ENCODE data around the gene SLA2. TPM values are rescaled to one million over a fixed set of nuclear protein-coding genes. Genes with fewer than 3 reads are reported as not detected.

Gene SLA2
- polyA plus RNA-seq, 1 donor from 2014 or later, result 0.33 TPM

DNA sequence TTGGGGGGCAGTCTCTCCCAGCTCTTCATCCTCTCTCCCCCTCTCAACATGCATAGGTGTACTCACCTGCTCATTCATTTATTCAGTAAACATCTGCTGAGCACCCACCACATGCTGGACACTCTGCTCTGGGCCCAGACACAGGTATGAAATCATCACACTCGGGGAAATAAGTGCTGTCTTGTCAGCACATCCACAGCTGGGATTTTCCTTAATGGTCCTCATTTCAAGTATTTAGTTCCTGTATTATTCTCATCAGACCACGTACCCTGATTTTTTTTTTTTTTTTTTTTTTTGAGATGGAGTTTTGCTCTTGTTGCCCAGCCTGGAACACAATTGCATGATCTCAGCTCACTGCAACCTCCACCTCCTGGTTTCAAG is 21.1 kb downstream of the SLA2 start:
- Histone ChIP-seq H3F3A (ENCODE audit: insufficient read depth, low read length, poor library complexity, severe bottlenecking) (no peaks in the 10 kb centered on the region), H2AFZ (ENCODE audit: low read depth, low read length) (no peak overlapping the region), H3K9me2 (ENCODE audit: insufficient read depth, low read length) (no peaks in the 10 kb centered on the region), H3K9ac (ENCODE audit: low read length) (no peak overlapping the region), H3K4me2 (ENCODE audit: low read length) (no peak overlapping the region), H4K20me1 (ENCODE audit: insufficient read depth) (no peaks in the 10 kb centered on the region), H3K36me3 (ENCODE audit: insufficient read depth, low read length) (no peaks in the 10 kb centered on the region), H3K9me3 (ENCODE audit: low read length) (no peaks in the 10 kb centered on the region), H3K27ac (ENCODE audit: low read length) (no peak overlapping the region), H3K79me2 (replicated peaks; ENCODE audit: insufficient read depth, low read length) (no peaks in the 10 kb centered on the region), H3K4me3 (ENCODE audit: low read length) (no peak overlapping the region), H3K27me3 (ENCODE audit: insufficient read depth, low read depth, low read length) (no peaks in the 10 kb centered on the region)
- no peak for TF ChIP-seq RAD21 (conservative IDR thresholded peaks at IDR 0.05)
- TF ChIP-seq, protein P1, sequence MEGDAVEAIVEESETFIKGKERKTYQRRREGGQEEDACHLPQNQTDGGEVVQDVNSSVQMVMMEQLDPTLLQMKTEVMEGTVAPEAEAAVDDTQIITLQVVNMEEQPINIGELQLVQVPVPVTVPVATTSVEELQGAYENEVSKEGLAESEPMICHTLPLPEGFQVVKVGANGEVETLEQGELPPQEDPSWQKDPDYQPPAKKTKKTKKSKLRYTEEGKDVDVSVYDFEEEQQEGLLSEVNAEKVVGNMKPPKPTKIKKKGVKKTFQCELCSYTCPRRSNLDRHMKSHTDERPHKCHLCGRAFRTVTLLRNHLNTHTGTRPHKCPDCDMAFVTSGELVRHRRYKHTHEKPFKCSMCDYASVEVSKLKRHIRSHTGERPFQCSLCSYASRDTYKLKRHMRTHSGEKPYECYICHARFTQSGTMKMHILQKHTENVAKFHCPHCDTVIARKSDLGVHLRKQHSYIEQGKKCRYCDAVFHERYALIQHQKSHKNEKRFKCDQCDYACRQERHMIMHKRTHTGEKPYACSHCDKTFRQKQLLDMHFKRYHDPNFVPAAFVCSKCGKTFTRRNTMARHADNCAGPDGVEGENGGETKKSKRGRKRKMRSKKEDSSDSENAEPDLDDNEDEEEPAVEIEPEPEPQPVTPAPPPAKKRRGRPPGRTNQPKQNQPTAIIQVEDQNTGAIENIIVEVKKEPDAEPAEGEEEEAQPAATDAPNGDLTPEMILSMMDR (IDR thresholded peaks at IDR 0.05; ENCODE audit: poor library complexity, severe bottlenecking), result no peak
- TF ChIP-seq, protein P2, sequence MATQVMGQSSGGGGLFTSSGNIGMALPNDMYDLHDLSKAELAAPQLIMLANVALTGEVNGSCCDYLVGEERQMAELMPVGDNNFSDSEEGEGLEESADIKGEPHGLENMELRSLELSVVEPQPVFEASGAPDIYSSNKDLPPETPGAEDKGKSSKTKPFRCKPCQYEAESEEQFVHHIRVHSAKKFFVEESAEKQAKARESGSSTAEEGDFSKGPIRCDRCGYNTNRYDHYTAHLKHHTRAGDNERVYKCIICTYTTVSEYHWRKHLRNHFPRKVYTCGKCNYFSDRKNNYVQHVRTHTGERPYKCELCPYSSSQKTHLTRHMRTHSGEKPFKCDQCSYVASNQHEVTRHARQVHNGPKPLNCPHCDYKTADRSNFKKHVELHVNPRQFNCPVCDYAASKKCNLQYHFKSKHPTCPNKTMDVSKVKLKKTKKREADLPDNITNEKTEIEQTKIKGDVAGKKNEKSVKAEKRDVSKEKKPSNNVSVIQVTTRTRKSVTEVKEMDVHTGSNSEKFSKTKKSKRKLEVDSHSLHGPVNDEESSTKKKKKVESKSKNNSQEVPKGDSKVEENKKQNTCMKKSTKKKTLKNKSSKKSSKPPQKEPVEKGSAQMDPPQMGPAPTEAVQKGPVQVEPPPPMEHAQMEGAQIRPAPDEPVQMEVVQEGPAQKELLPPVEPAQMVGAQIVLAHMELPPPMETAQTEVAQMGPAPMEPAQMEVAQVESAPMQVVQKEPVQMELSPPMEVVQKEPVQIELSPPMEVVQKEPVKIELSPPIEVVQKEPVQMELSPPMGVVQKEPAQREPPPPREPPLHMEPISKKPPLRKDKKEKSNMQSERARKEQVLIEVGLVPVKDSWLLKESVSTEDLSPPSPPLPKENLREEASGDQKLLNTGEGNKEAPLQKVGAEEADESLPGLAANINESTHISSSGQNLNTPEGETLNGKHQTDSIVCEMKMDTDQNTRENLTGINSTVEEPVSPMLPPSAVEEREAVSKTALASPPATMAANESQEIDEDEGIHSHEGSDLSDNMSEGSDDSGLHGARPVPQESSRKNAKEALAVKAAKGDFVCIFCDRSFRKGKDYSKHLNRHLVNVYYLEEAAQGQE (IDR thresholded peaks at IDR 0.05; ENCODE audit: borderline replicate concordance), result no peak
- TF ChIP-seq EZH2 (IDR thresholded peaks at IDR 0.05; ENCODE audit: borderline replicate concordance, insufficient read depth, low read length, poor library complexity, severe bottlenecking), result no peak
- no peak for TF ChIP-seq EP300 (conservative IDR thresholded peaks at IDR 0.05; ENCODE audit: poor library complexity, severe bottlenecking)
- no peak for TF ChIP-seq MXI1 (conservative IDR thresholded peaks at IDR 0.05; ENCODE audit: poor library complexity, severe bottlenecking)
- TF ChIP-seq SMC3 (conservative IDR thresholded peaks at IDR 0.05; ENCODE audit: poor library complexity), result no peak
- no peak for TF ChIP-seq TAF1 (IDR thresholded peaks at IDR 0.05; ENCODE audit: low read depth)
- TF ChIP-seq POLR2AphosphoS5 (IDR thresholded peaks at IDR 0.05), result no peak

DNA sequence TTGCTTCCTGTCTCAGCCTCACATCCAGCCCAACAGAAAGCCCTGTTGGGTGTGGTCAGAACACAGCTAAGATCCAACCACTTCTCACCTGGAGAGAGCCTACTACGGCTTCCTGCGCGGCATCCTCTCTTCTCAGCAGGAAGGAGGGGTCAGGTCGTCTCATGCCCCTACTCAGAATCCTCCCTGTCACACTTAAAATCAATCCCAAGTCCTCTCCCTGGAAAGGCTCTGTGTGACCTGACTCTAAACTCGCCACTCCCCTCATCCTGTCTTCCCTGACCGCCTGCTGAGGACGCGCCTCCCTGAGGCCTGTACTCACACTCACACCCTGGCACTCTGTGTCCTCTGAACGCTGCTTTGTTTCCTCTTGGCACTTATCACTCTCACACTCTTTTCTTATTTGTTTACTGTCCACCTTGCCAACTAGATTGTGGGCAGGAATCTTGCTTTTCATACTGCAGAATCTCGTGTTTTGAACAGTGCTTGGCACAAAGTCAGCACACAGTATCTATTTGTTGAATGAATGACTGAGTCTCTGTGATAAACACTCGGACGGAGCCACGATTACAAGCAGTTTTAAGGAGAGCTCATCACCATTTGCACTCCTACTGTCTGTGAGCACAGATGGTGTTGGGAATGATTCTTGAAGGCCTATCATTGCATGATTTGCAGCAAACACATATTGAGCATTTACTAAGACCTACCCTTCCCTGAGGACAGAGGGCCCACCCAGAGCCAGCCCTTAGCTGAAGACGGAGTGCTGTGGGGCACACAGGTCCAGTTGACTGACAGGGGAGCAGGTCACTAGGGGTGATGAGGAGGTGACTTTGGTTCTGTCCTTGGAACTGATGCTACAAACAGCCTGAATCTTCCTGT is 21.7 kb downstream of the SLA2 start:
- TF ChIP-seq TAF1 (IDR thresholded peaks at IDR 0.05; ENCODE audit: low read depth) (no peak), POLR2AphosphoS5 (IDR thresholded peaks at IDR 0.05) (no peak), SMC3 (conservative IDR thresholded peaks at IDR 0.05; ENCODE audit: poor library complexity) (no peak), EP300 (conservative IDR thresholded peaks at IDR 0.05; ENCODE audit: poor library complexity, severe bottlenecking) (no peak), EZH2 (IDR thresholded peaks at IDR 0.05; ENCODE audit: borderline replicate concordance, insufficient read depth, low read length, poor library complexity, severe bottlenecking) (no peak), RAD21 (conservative IDR thresholded peaks at IDR 0.05) (no peak), MXI1 (conservative IDR thresholded peaks at IDR 0.05; ENCODE audit: poor library complexity, severe bottlenecking) (no peak)
- TF ChIP-seq, protein P2 (IDR thresholded peaks at IDR 0.05; ENCODE audit: borderline replicate concordance), result no peak
- TF ChIP-seq, protein P1 (IDR thresholded peaks at IDR 0.05; ENCODE audit: poor library complexity, severe bottlenecking), result no peak
- Histone ChIP-seq H3K9me2 (ENCODE audit: insufficient read depth, low read length) (no peaks in the 10 kb centered on the region), H3K4me3 (ENCODE audit: low read length) (no peak overlapping the region), H3K27me3 (ENCODE audit: insufficient read depth, low read depth, low read length) (no peaks in the 10 kb centered on the region), H3F3A (ENCODE audit: insufficient read depth, low read length, poor library complexity, severe bottlenecking) (no peaks in the 10 kb centered on the region), H4K20me1 (ENCODE audit: insufficient read depth) (no peaks in the 10 kb centered on the region), H3K27ac (ENCODE audit: low read length) (no peak overlapping the region), H3K9ac (ENCODE audit: low read length) (no peak overlapping the region), H3K4me2 (ENCODE audit: low read length) (no peak overlapping the region), H3K36me3 (ENCODE audit: insufficient read depth, low read length) (no peaks in the 10 kb centered on the region), H3K79me2 (replicated peaks; ENCODE audit: insufficient read depth, low read length) (no peaks in the 10 kb centered on the region), H2AFZ (ENCODE audit: low read depth, low read length) (no peak overlapping the region), H3K9me3 (ENCODE audit: low read length) (no peaks in the 10 kb centered on the region)

Data from neural cell (in vitro differentiated cells).